Activated CD8-positive, alpha-beta T cell treated with anti-CD3 and anti-CD28 coated beads for 36 hours (primary cell): ENCODE data around the gene BCL2L1. TPM values are rescaled to one million over a fixed set of nuclear protein-coding genes. Genes with fewer than 3 reads are reported as not detected.

ENCODE experiments used
- ATAC-seq: fragments of 200-7000 bp; cut with Tn5 transposase; one replicate; pipeline ENCODE4 v1.10.0; 2021; ENCODE audit warnings: mild to moderate bottlenecking, moderate library complexity
- CTCF ChIA-PET: fragments of 350-600 bp; sonication (Branson Sonifier 250); formaldehyde crosslinking; loops from one replicate; lab custom pipeline; 2021; ENCODE audit warnings: antibody characterized with exemption; lab: Charles Lee
- POLR2A ChIA-PET: fragments of 350-600 bp; sonication (Branson Sonifier 250); formaldehyde crosslinking; loops from one replicate; lab custom pipeline; 2021; ENCODE audit warnings: antibody characterized with exemption; lab: Charles Lee
- DNase-seq: peaks from one replicate; pipeline ENCODE4 v3.0.0-alpha.2; 2020
- H3K27ac Mint-ChIP-seq: one replicate; pipeline ENCODE4 v1.8.0; 2021; ENCODE audit warnings: mild to moderate bottlenecking, mixed read lengths
- H3K27me3 Mint-ChIP-seq: one replicate; pipeline ENCODE4 v1.8.0; 2021; ENCODE audit warnings: mixed read lengths
- H3K36me3 Mint-ChIP-seq: one replicate; pipeline ENCODE4 v1.8.0; 2021; ENCODE audit warnings: low read depth, mixed read lengths
- H3K4me1 Mint-ChIP-seq: one replicate; pipeline ENCODE4 v1.8.0; 2021; ENCODE audit warnings: low read depth, mixed read lengths
- H3K4me3 Mint-ChIP-seq: one replicate; pipeline ENCODE4 v1.8.0; 2021; ENCODE audit warnings: mild to moderate bottlenecking, moderate library complexity, mixed read lengths
- H3K9me3 Mint-ChIP-seq: one replicate; pipeline ENCODE4 v1.8.0; 2021; ENCODE audit warnings: mixed read lengths
- intact Hi-C: fragments of 100-400 bp; cut with micrococcal nuclease; formaldehyde crosslinking; loops from one replicate; pipeline ENCODE4 v1.10.0; 2022
- total RNA-seq, 2 experiments: library from RNA; stranded (reverse); gene quantifications; one replicate each; pipeline ENCODE4 v1.2.3, GENCODE V29; 2021
- TF ChIP-seq, protein P1 (sequence below): fragments of 200-600 bp; IDR thresholded peaks from one replicate; pipeline ENCODE4 v1.8.0; 2022; ENCODE audit warnings: antibody characterized with exemption, mild to moderate bottlenecking

BCL2L1 gene
- total RNA-seq, 2 experiments from 2014 or later = 182 TPM

DNA sequence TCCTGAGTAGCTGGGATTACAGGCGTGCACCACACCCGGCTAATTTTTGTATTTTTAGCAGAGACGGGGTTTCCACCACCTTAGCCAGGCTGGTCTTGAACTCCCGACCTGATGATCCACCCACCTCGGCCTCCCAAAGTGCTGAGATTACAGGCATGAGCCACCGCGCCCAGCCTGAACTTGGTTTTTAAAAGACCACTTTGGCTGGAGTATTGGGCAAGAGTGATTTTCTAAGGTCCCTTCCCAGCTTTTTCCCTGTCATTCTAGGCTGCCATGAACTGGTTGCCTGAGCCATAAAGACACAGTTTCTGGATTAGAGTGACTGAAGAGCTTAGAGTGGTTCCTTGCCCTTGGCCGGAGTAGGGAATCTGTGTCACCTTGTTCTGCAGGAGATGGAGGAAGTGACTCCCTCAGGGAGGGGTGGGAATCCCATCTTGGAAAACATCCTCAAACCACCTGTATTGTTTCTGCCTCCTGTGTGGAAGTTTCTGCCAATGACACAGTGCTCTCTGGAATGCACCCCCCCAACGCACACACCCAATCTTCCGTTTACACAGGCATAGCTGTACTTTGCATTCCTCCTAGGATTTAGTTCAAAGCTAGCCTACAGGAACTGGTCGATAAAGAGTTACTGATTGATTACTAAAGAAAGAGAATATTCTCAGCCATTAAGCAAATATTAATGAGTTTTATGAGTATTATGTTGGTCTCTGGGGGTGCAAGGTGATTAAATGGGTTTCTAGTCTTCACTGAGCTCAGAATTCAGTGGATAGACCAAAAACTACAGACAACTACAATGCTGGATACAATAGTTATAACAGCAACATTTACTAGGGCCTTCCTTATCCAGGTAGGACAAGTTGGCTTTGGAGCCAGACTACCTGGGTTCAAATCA, 18.2 kb downstream of the BCL2L1 start:
- peaks cover 81% of the 10 kb centered on the region for H3K36me3 Mint-ChIP-seq
- TF ChIP-seq, protein P1, sequence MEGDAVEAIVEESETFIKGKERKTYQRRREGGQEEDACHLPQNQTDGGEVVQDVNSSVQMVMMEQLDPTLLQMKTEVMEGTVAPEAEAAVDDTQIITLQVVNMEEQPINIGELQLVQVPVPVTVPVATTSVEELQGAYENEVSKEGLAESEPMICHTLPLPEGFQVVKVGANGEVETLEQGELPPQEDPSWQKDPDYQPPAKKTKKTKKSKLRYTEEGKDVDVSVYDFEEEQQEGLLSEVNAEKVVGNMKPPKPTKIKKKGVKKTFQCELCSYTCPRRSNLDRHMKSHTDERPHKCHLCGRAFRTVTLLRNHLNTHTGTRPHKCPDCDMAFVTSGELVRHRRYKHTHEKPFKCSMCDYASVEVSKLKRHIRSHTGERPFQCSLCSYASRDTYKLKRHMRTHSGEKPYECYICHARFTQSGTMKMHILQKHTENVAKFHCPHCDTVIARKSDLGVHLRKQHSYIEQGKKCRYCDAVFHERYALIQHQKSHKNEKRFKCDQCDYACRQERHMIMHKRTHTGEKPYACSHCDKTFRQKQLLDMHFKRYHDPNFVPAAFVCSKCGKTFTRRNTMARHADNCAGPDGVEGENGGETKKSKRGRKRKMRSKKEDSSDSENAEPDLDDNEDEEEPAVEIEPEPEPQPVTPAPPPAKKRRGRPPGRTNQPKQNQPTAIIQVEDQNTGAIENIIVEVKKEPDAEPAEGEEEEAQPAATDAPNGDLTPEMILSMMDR = no peak
- POLR2A ChIA-PET = interaction anchor here (1.7 kb wide), 1 partner anchor 13 kb away, joined by 4 read pairs; no protein-coding TSS in a partner anchor
- H3K9me3 Mint-ChIP-seq = no peaks in the 10 kb centered on the region
- DNase-seq (no peak), ATAC-seq (no peak)
- H3K4me3 Mint-ChIP-seq = no peak overlapping the region
- H3K27ac Mint-ChIP-seq = no peak overlapping the region
- CTCF ChIA-PET = interaction anchor here (0.9 to 3.8 kb wide), 2 partner anchors 19 to 91 kb away, joined by 3 to 19 read pairs; no protein-coding TSS in a partner anchor
- intact Hi-C loops = no loop called here
- peaks cover 68% of the 10 kb centered on the region for H3K4me1 Mint-ChIP-seq
- no peaks in the 10 kb centered on the region for H3K27me3 Mint-ChIP-seq

- Mint-ChIP-seq H3K36me3 (peaks cover 81% of the 10 kb centered on the region), H3K9me3 (no peaks in the 10 kb centered on the region), H3K27ac (peak overlapping the region; percentile 86), H3K4me3 (no peak overlapping the region), H3K27me3 (no peaks in the 10 kb centered on the region), H3K4me1 (peaks cover 64% of the 10 kb centered on the region)
- ATAC-seq (no peak), DNase-seq (no peak)
- TF ChIP-seq, protein P1 = no peak
- ChIA-PET POLR2A (no interaction called here), CTCF (interaction anchor here (0.7 to 4.8 kb wide), 4 partner anchors 14 to 21 kb away, joined by 3 to 38 read pairs (median 10); partner anchors contain the start of gene BCL2L1)
- intact Hi-C loops = no loop called here
These were observed 21.1 kb downstream of the BCL2L1 start for GRCh38 chr20:31701591-31701990.

DNA sequence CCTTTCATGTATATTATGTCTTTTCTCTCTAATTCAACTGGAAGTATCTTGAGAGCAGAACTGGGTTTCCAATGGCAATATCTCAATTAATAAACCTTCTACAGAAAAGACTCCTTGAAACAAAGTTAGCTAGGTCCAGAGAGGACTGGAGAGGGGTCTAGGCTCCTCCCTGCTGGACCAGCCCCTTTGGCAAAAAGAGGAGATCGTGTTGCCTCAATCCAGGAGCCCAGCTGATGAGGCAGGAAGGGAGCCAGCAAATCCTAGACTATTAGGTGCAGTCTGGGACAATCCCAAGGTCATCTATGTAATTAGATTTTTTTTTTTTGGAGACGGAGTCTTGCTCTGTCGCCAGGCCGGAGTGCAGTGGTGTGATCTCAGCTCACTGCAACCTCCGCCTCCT, 21.9 kb downstream of the BCL2L1 start:
- Mint-ChIP-seq H3K4me3 (no peak overlapping the region), H3K27me3 (no peaks in the 10 kb centered on the region), H3K27ac (peak overlapping the region; percentile 65), H3K4me1 (peaks cover 62% of the 10 kb centered on the region), H3K36me3 (peaks cover 79% of the 10 kb centered on the region), H3K9me3 (no peaks in the 10 kb centered on the region)
- ATAC-seq (no peak), DNase-seq (no peak)
- POLR2A ChIA-PET = interaction anchor here (1.1 to 2.7 kb wide), 6 partner anchors 9 to 34 kb away, joined by 3 to 17 read pairs (median 5); partner anchors contain the start of gene BCL2L1
- TF ChIP-seq, protein P1 = no peak
- intact Hi-C loops = no loop called here
- CTCF ChIA-PET = interaction anchor here (1.7 to 4.8 kb wide), 3 partner anchors 16 to 22 kb away, joined by 4 to 38 read pairs (median 17); partner anchors contain the start of gene BCL2L1

DNA sequence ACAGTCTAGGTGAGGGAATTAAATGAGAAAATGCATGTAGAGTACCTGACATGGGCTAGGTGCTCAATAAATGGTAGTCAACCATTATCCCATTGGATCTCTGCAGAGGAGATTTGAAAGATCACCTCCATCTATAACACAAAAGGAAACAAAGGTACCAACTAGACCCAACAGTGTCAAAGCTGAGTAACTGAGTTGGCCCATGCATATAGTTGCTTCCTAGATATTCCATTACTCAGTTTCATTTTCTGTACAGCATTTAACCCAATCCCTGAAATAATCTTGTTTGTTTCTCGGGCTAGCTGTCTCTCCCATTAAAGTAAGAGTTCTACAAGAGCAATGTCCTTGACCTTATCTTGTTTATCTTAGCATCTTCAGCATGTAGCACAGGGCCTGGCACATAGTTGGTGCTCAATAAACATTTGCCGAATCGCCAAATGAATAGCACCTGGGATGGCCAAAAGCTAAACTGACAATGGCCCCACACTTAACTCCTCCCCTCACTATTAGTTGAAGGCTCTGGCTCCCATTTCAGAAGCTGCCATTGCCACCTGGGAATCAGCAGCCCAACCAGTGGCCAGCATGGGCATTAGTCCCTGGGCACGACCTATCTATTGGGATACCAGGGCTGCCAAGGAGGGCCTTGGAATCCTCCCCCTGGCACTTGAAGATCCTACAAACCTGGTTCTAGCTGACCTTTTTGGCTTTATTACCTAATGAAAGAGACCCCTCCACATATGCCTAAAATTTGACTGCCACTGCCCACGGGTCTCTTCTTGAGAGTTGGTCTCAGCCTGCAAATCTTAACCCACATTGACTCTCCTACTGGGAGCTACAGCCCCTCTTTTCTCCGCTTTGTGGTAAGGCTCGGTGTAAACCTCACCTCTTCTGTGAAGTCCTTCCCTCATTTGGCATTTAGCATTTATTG, 22.6 kb downstream of the BCL2L1 start:
- no peak for ATAC-seq
- Mint-ChIP-seq H3K9me3 (no peaks in the 10 kb centered on the region), H3K27me3 (no peaks in the 10 kb centered on the region), H3K4me1 (peaks cover 63% of the 10 kb centered on the region), H3K27ac (peak overlapping the region; percentile 65), H3K4me3 (no peak overlapping the region), H3K36me3 (peaks cover 79% of the 10 kb centered on the region)
- ChIA-PET CTCF (interaction anchor here (1.6 to 4.8 kb wide), 4 partner anchors 17 to 38 kb away, joined by 4 to 38 read pairs (median 12); partner anchors contain the start of gene BCL2L1), POLR2A (interaction anchor here (1.1 to 2.7 kb wide), 8 partner anchors 8 to 38 kb away, joined by 3 to 17 read pairs (median 5); partner anchors contain the start of gene BCL2L1)
- no peak for DNase-seq
- TF ChIP-seq, protein P1 = no peak
- intact Hi-C loops = no loop called here
